Stimulated activated memory B cell treated with anti-CD40 and anti-IgM and Interleukin-4, amounts not matched to agents 10 μg/mL and 1 μg/mL and 100 μg/mL, for 72 hours (primary cell): Measurements from ENCODE around the gene ALDH3B1.

ENCODE experiments used
- ATAC-seq: fragments of 150-1000 bp; cut with Tn5 transposase; 2 replicates; pipeline ENCODE4 v1.10.0; 2021
- H3K27ac Mint-ChIP-seq: one replicate; pipeline ENCODE4 v1.8.0; 2022; ENCODE audit warnings: mild to moderate bottlenecking, mixed read lengths
- H3K27me3 Mint-ChIP-seq: one replicate; pipeline ENCODE4 v1.8.0; 2022; ENCODE audit warnings: mixed read lengths
- H3K36me3 Mint-ChIP-seq: one replicate; pipeline ENCODE4 v1.8.0; 2022; ENCODE audit warnings: mixed read lengths
- H3K4me1 Mint-ChIP-seq: one replicate; pipeline ENCODE4 v1.8.0; 2022; ENCODE audit warnings: mixed read lengths
- H3K4me3 Mint-ChIP-seq: one replicate; pipeline ENCODE4 v1.8.0; 2022; ENCODE audit warnings: mild to moderate bottlenecking, moderate library complexity, mixed read lengths
- H3K9me3 Mint-ChIP-seq: one replicate; pipeline ENCODE4 v1.8.0; 2022; ENCODE audit warnings: mixed read lengths

ALDH3B1 gene

DNA sequence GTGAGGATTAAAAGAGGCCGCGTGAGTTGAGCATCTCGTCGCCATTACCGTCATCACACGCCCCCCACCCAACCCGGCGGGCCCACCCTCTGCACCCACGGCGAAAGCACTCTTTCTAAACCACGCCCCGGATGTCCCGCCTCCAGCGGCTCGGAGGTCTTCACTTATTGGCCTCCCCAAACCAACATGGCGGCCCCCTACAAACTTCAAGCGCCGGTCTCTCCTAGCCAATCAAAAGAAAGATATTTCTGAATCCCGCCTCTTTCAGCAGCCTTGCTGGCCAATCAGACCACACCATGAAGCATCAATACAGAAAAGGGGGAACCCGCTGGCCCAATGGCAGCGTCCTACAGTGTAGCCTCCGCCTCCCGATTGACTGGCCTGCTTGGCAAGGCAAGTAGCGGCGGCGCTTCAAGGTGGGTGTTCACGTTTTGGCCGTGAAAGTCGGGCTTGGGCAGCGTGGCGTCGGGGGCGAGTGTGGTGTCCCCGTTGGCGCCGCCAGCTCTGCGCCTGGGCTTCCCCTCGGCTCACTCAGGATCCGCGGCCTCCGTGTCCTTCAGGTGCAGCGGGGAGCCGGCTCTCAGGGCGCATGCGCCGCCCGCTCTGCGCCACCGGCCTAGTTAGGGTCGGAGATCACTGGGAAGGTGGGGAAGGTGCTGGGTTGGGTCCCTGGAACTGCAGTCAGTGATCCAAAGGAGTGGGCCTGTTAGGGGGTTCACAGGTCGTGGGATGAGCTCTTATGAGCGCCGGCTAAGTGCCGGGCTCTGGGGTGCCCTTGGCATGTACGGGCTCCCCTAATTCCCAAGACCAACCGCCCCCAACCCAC, 20.4 kb downstream of the ALDH3B1 start, which contains the start of gene NDUFS8:
Gene NDUFS8 (plus strand): TSS at position 364 of the 826 bp plus-strand sequence. CDS start 1,471 bp downstream, outside the sequence.
- peak within 1 kb of the TSS; percentile 93 for H3K27ac Mint-ChIP-seq
- H3K27me3 Mint-ChIP-seq, result no peaks in the 10 kb centered on the region
- no peaks in the 10 kb centered on the region for H3K9me3 Mint-ChIP-seq
- H3K4me1 Mint-ChIP-seq, result peaks cover 34% of the 10 kb centered on the region
- ATAC-seq, result peak; percentile 99
- peak within 1 kb of the TSS; percentile 88 for H3K4me3 Mint-ChIP-seq
- H3K36me3 Mint-ChIP-seq, result peaks cover 12% of the 10 kb centered on the region

DNA sequence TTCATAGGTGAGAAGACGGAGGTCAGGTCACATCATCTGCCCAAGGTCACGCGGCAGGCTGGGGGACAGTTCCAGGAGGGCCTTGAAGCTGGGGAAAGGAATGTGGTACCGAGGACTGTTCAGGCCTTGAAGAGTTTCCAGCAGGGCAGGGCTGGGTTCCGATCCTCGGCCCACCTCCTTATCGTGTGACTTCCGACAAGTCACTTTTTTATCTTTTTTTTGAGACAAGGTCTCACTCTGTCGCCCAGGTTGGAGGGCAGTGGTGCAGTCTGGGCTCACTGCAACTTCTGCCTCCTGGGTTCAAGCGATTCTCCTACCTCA, 21.0 kb downstream of the ALDH3B1 start:
- Mint-ChIP-seq H3K36me3 (peaks cover 6% of the 10 kb centered on the region), H3K27me3 (no peaks in the 10 kb centered on the region), H3K9me3 (no peaks in the 10 kb centered on the region), H3K4me1 (peaks cover 34% of the 10 kb centered on the region), H3K27ac (peak overlapping the region; percentile 93), H3K4me3 (peak overlapping the region; percentile 88)
- peak; percentile 1 for ATAC-seq

DNA sequence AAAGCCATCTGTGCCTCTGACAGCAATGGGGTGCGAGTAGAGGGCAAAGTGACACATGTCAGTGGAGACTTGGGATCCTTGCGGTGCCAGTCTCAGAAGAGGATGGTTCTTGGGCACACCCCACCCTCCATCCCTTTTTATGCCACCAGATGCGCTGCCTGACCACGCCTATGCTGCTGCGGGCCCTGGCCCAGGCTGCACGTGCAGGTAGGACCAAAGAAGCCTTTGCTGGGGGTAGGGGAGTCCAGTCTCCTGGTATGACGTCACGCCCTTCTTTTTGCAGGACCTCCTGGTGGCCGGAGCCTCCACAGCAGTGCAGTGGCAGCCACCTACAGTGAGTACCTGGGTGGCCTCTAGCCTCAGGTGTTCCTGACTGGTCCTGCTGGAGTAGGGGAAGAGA, 21.9 kb downstream of the ALDH3B1 start:
- Mint-ChIP-seq H3K4me1 (peaks cover 40% of the 10 kb centered on the region), H3K9me3 (no peaks in the 10 kb centered on the region), H3K36me3 (peaks cover 12% of the 10 kb centered on the region), H3K4me3 (peak overlapping the region; percentile 88), H3K27ac (peak overlapping the region; percentile 93), H3K27me3 (no peaks in the 10 kb centered on the region)
- ATAC-seq, result no peak

- Mint-ChIP-seq H3K4me1 (peaks cover 45% of the 10 kb centered on the region), H3K36me3 (peaks cover 12% of the 10 kb centered on the region), H3K27ac (no peak overlapping the region), H3K4me3 (no peak overlapping the region), H3K9me3 (no peaks in the 10 kb centered on the region), H3K27me3 (no peaks in the 10 kb centered on the region)
- ATAC-seq, result no peak
Measured at GRCh38 chr11:68032997-68033707, 23.0 kb downstream of the ALDH3B1 start.

- Mint-ChIP-seq H3K27me3 (no peaks in the 10 kb centered on the region), H3K4me1 (peaks cover 44% of the 10 kb centered on the region), H3K4me3 (no peak overlapping the region), H3K9me3 (no peaks in the 10 kb centered on the region), H3K27ac (no peak overlapping the region), H3K36me3 (peaks cover 12% of the 10 kb centered on the region)
- no peak for ATAC-seq
Measured at GRCh38 chr11:68033708-68034045, 23.6 kb downstream of the ALDH3B1 start.

DNA sequence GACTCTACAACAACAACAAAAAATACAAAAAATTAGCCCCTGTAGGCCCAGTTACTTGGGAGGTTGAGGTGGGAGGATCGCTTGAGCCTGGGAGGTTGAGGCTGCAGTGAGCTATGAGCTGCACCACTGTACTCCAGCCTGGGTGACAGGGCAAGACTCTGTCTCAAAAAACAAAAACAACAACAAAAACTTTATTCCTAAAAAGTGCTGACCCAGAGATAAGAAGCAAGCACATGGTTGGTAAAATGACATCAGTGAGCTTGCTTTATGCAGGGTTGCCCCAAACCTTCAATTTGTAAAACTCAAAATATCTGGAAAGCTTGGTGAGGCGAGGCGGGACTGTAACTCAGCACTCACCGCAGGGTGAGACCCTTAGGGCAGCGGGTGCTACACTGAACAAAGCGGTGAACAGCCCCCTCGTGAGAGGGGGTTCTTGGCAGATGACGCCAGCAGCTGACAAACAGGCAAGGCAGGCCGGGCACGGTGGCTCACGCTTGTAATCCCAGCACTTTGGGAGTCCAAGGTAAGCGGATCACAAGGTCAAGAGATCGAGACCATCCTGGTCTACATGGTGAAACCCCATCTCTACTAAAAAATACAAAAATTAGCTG, 25.2 kb downstream of the ALDH3B1 start:
- Mint-ChIP-seq H3K27me3 (no peaks in the 10 kb centered on the region), H3K4me3 (no peak overlapping the region), H3K27ac (peak overlapping the region; percentile 81), H3K9me3 (no peaks in the 10 kb centered on the region), H3K36me3 (peaks cover 12% of the 10 kb centered on the region), H3K4me1 (peaks cover 41% of the 10 kb centered on the region)
- ATAC-seq, result no peak

GRCh38 chr11:68036141-68036716, 26.1 kb downstream of the ALDH3B1 start:
- Mint-ChIP-seq H3K4me3 (no peak overlapping the region), H3K9me3 (no peaks in the 10 kb centered on the region)
- no peak for ATAC-seq

DNA sequence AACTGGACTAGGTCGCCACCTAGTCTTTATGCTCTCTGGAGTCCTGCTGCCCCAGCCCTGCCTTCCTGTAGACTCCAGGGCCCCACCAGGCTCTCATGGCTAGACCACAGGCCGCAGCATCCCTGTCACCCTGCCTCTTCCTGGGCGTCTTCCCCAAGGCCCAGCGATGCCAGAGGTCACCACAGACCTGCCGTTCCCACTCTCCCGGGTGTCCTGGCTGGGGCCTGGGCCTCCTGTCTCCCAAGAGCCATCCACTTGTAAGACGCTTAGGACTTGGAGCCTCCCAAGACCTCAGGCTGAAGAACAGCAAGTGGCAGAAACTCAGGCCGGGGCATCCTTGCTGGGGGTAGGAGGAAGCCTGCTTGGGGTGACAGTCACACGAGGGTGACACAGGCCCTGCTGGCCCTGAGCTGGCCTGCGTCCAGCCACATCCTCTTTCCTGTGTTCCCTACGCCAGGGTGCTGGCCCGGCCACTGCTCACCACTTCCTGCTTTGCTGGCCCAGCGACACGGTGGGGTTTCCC, 26.7 kb downstream of the ALDH3B1 start:
- H3K4me3 Mint-ChIP-seq, result no peak overlapping the region
- H3K4me1 Mint-ChIP-seq, result peaks cover 40% of the 10 kb centered on the region
- H3K27me3 Mint-ChIP-seq, result no peaks in the 10 kb centered on the region
- peaks cover 16% of the 10 kb centered on the region for H3K36me3 Mint-ChIP-seq
- no peak for ATAC-seq
- H3K27ac Mint-ChIP-seq, result peak overlapping the region; percentile 81
- no peaks in the 10 kb centered on the region for H3K9me3 Mint-ChIP-seq

More at GRCh38 chr11:68036141-68036716, 26.1 kb downstream of the ALDH3B1 start:
- no peaks in the 10 kb centered on the region for H3K27me3 Mint-ChIP-seq
- peaks cover 41% of the 10 kb centered on the region for H3K4me1 Mint-ChIP-seq
- peaks cover 12% of the 10 kb centered on the region for H3K36me3 Mint-ChIP-seq
- H3K27ac Mint-ChIP-seq, result peak overlapping the region; percentile 81

GRCh38 chr11:68037411-68038225, 27.5 kb downstream of the ALDH3B1 start:
- Mint-ChIP-seq H3K4me3 (peak overlapping the region; percentile 53), H3K4me1 (peaks cover 39% of the 10 kb centered on the region)
- ATAC-seq, result no peak

DNA sequence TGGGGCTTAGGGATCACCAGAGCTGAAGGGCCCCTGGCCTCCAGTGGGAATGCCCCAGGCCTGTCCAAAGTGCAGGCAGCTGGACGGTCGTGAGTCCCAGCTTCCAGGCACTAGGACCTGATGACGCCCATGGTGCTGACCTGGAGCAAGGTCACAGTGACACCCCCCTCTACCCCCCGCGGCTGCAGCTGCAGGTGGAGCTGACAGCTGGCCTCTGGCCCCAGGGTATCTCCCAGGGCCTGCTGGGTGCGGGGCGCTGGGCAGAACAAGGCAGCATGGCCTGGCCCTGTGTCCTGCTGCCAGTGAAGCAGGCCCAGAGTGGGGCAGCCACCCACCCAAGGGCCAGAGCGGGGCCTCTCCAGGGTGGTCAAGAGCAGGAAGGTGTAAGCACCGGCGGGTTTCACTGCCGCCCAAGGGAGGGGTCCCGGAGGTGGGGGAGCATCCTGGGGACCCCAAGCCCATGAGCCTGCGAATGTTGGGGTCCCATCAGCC, 28.1 kb downstream of the ALDH3B1 start:
- Mint-ChIP-seq H3K9me3 (no peaks in the 10 kb centered on the region), H3K4me1 (peaks cover 39% of the 10 kb centered on the region), H3K27me3 (no peaks in the 10 kb centered on the region), H3K4me3 (peak overlapping the region; percentile 98), H3K36me3 (peaks cover 18% of the 10 kb centered on the region), H3K27ac (peak overlapping the region; percentile 93)
- ATAC-seq, result peak; percentile 0

More at GRCh38 chr11:68037411-68038225, 27.5 kb downstream of the ALDH3B1 start:
- peaks cover 18% of the 10 kb centered on the region for H3K36me3 Mint-ChIP-seq
- H3K9me3 Mint-ChIP-seq, result no peaks in the 10 kb centered on the region
- H3K27ac Mint-ChIP-seq, result peak overlapping the region; percentile 93
- no peaks in the 10 kb centered on the region for H3K27me3 Mint-ChIP-seq

GRCh38 chr11:68038718-68039525, 28.8 kb downstream of the ALDH3B1 start, which contains the start of gene TCIRG1:
Gene TCIRG1 (plus strand): TSS chr11:68039025. CDS start chr11:68041272, 2,247 bp downstream.
- H3K27ac Mint-ChIP-seq, result peak within 1 kb of the TSS; percentile 93

DNA sequence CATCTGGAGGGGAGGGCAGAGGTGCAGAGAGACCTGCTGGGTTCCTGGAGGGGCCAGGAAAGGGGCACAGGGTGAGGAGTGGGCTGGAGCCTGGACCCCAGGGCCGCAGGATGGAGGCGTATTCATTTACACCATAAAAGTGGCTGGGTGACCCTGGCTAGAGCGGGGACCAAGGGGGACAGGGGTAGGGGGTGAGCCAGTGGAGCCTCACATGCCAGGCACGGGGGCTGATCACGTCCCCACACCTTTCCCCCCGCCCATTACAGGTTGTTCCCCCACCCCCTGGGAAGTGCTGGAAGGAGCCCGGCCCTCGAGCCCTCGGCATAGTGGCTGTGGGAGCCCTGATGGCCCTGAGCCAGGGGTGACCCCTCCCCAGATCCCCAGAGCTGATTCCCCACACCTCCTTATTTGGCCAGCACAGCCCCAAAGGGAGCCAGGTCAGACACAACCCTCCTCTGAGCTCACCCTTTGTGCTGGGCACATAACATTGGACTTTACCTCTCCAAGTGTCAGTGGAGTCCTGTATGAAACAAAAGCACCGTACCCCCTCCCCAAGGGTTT, 29.5 kb downstream of the ALDH3B1 start:
- H3K4me1 Mint-ChIP-seq, result peaks cover 39% of the 10 kb centered on the region
- peaks cover 16% of the 10 kb centered on the region for H3K36me3 Mint-ChIP-seq
- H3K9me3 Mint-ChIP-seq, result no peaks in the 10 kb centered on the region
- peak overlapping the region; percentile 93 for H3K27ac Mint-ChIP-seq
- peak overlapping the region; percentile 98 for H3K4me3 Mint-ChIP-seq
- no peaks in the 10 kb centered on the region for H3K27me3 Mint-ChIP-seq
- peak; percentile 2 for ATAC-seq

More at GRCh38 chr11:68038718-68039525, 28.8 kb downstream of the ALDH3B1 start, which contains the start of gene TCIRG1:
- Mint-ChIP-seq H3K4me1 (peaks cover 39% of the 10 kb centered on the region), H3K36me3 (peaks cover 15% of the 10 kb centered on the region), H3K27me3 (no peaks in the 10 kb centered on the region), H3K4me3 (peak within 1 kb of the TSS; percentile 98), H3K9me3 (no peaks in the 10 kb centered on the region)
- peak; percentile 74 for ATAC-seq
